ENCODE measurements around the gene UGDH. TPM values are rescaled to one million over a fixed set of nuclear protein-coding genes. Genes with fewer than 3 reads are reported as not detected.
"Not testable (repeated sequence)": the region's sequence is repeated elsewhere in the genome, so short reads cannot be mapped to it uniquely, and the experiment has no call there.

The UGDH gene
- total and polyA plus RNA-seq, 2 donors (not counting 3 experiments of a cell fraction or from before 2014, with no cell fraction given), result 41.3 to 62.1 TPM

- peaks cover 42% of the 10 kb centered on the region for H3K79me2 ChIP-seq (ENCODE audit: control insufficient read depth, insufficient read depth, low read length)
- DNase-seq (ENCODE audit: low read depth, low spot score); dilution Hi-C loops (cut with MboI; ENCODE audit: extremely low pct_ligation_motif_present, low sequenced_read_pairs); FAIRE-seq; BruUV-seq (replicated peaks); H2AFZ ChIP-seq (ENCODE audit: low read depth, low read length); H4K20me1 ChIP-seq (replicated peaks; ENCODE audit: control insufficient read depth, extremely low read depth, insufficient read depth, low read length); H3K9me3 ChIP-seq (replicated peaks; ENCODE audit: control insufficient read depth, insufficient read depth, low read length); H3K9me1 ChIP-seq (replicated peaks; ENCODE audit: control insufficient read depth, extremely low read depth, insufficient read depth, low read length); H3K27me3 ChIP-seq (ENCODE audit: control insufficient read depth in 2 of 2, insufficient read depth in 2 of 2, low read length in 2 of 2): not testable (repeated sequence)
- CTCF ChIA-PET, result interaction anchor here (0.7 kb wide), 1 partner anchor 11 kb away, joined by 5 read pairs; no protein-coding TSS in a partner anchor
- peak overlapping the region; percentile 55 to 99 (median 59) for H3K4me3 ChIP-seq (replicated peaks in 1 of 3; ENCODE audit: insufficient read depth in 1 of 3, low read depth in 1 of 3, low read length in 3 of 3)
- peaks cover 11 to 26% of the 10 kb centered on the region in 2 experiments for H3K36me3 ChIP-seq (ENCODE audit: control insufficient read depth in 2 of 2, extremely low read depth in 1 of 2, insufficient read depth in 2 of 2, low read length in 2 of 2)
- H3K9ac ChIP-seq (replicated peaks; ENCODE audit: extremely low read depth, insufficient read depth, low read length), result peak overlapping the region; percentile 92
- H3K4me1 ChIP-seq (ENCODE audit: control insufficient read depth, extremely low read depth, insufficient read depth, low read length), result peaks cover 26% of the 10 kb centered on the region
- peak overlapping the region; percentile 83 for H3K27ac ChIP-seq (ENCODE audit: insufficient read depth, low read depth, low read length)
- H3K4me2 ChIP-seq (ENCODE audit: insufficient read depth, low read length), result peak overlapping the region; percentile 97
- POLR2A ChIA-PET, result interaction anchor here (0.8 to 2.0 kb wide), 2 partner anchors 9 to 69 kb away, joined by 3 to 8 read pairs; partner anchors contain the start of gene UGDH
- intact Hi-C loops (cut with micrococcal nuclease), result loop anchor here (1.0 kb wide), 1 partner anchor 276 kb away; the partner anchor contains the start of gene WDR19
Observed at GRCh38 chr4:39458161-39458504, 69.1 kb downstream of the UGDH start.

GRCh38 chr4:39456946-39457763, 70.1 kb downstream of the UGDH start:
- H3K4me1 ChIP-seq (ENCODE audit: control insufficient read depth, extremely low read depth, insufficient read depth, low read length), result peaks cover 26% of the 10 kb centered on the region
- H3K9ac ChIP-seq (replicated peaks; ENCODE audit: extremely low read depth, insufficient read depth, low read length), result peak overlapping the region; percentile 92
- H4K20me1 ChIP-seq (replicated peaks; ENCODE audit: control insufficient read depth, extremely low read depth, insufficient read depth, low read length), result peaks cover 10% of the 10 kb centered on the region
- TF ChIP-seq POLR2A (IDR thresholded peaks at IDR 0.05; ENCODE audit: low read depth, low read length) (peak; percentile 1), POLR2AphosphoS5 (IDR thresholded peaks at IDR 0.05; ENCODE audit: insufficient read depth, low read depth, low read length) (no peak), MYC (IDR thresholded peaks at IDR 0.05; ENCODE audit: low read depth, low read length) (no peak)
- ChIA-PET CTCF (no interaction called here), POLR2A (interaction anchor here (0.7 kb wide), 1 partner anchor 91 kb away, joined by 3 read pairs; the partner anchor contains the start of gene RFC1)
- H3K27ac ChIP-seq (ENCODE audit: insufficient read depth, low read depth, low read length), result peak overlapping the region; percentile 83
- BruUV-seq (replicated peaks), result no TSS peak
- dilution Hi-C loops (cut with MboI; ENCODE audit: extremely low pct_ligation_motif_present, low sequenced_read_pairs) (no loop called here), intact Hi-C loops (cut with micrococcal nuclease) (no loop called here)
- peaks cover 12 to 35% of the 10 kb centered on the region in 2 experiments for H3K36me3 ChIP-seq (ENCODE audit: control insufficient read depth in 2 of 2, extremely low read depth in 1 of 2, insufficient read depth in 2 of 2, low read length in 2 of 2)
- H3K79me2 ChIP-seq (ENCODE audit: control insufficient read depth, insufficient read depth, low read length), result peaks cover 42% of the 10 kb centered on the region
- H3K9me3 ChIP-seq (replicated peaks; ENCODE audit: control insufficient read depth, insufficient read depth, low read length), result no peaks in the 10 kb centered on the region
- H3K9me1 ChIP-seq (replicated peaks; ENCODE audit: control insufficient read depth, extremely low read depth, insufficient read depth, low read length), result no peaks in the 10 kb centered on the region
- DNase-seq (ENCODE audit: low read depth, low spot score) (no peak), FAIRE-seq (no peak)
- H3K4me3 ChIP-seq (replicated peaks in 1 of 3; ENCODE audit: insufficient read depth in 1 of 3, low read depth in 1 of 3, low read length in 3 of 3), result peak overlapping the region; percentile 55 to 99 (median 59)
- peak overlapping the region; percentile 97 for H3K4me2 ChIP-seq (ENCODE audit: insufficient read depth, low read length)
- no peaks in the 10 kb centered on the region for H3K27me3 ChIP-seq (ENCODE audit: control insufficient read depth in 2 of 2, insufficient read depth in 2 of 2, low read length in 2 of 2)
- H2AFZ ChIP-seq (ENCODE audit: low read depth, low read length), result no peak overlapping the region
